ENCODE measurements around the gene KRT83. TPM values are rescaled to one million over a fixed set of nuclear protein-coding genes. Genes with fewer than 3 reads are reported as not detected.

The KRT83 gene
- total RNA-seq, 4 donors from 2014 or later: 0.22 to 0.46 (median 0.40) TPM; not detected in 1

GRCh38 chr12:52280319-52280795 lies 40.8 kb downstream of the KRT83 start:
- peak in 1 of 2 donors; percentile 68 for TF ChIP-seq POLR2A (IDR thresholded peaks at IDR 0.05)
- no peak for TF ChIP-seq CTCF (IDR thresholded peaks at IDR 0.05)
- intact Hi-C loops (cut with DNase I): no loop called here

GRCh38 chr12:52279422-52280318 lies 41.5 kb downstream of the KRT83 start:
- H3K27me3 ChIP-seq: no peaks in the 10 kb centered on the region
- no peak overlapping the region for H3K4me3 ChIP-seq (replicated peaks in 1 of 3)
- TF ChIP-seq POLR2A (IDR thresholded peaks at IDR 0.05) (no peak), CTCF (IDR thresholded peaks at IDR 0.05) (peak in 1 of 6 experiments; percentile 18)
- H3K9me3 ChIP-seq: no peaks in the 10 kb centered on the region
- DNase-seq: peak in 1 of 2 donors; percentile 35
- no peaks in the 10 kb centered on the region for H3K36me3 ChIP-seq
- H3K27ac ChIP-seq: peak overlapping the region; percentile 97 to 99 (median 98)
- intact Hi-C loops (cut with DNase I): no loop called here
- H3K4me1 ChIP-seq: peaks cover 31 to 44% of the 10 kb centered on the region in 2 donors
- WGBS, 2 donors: 86 to 93% methylated on average over 13 to 14 of the region's 14 CpGs

More at GRCh38 chr12:52280319-52280795, 40.8 kb downstream of the KRT83 start:
- Histone ChIP-seq H3K36me3 (no peaks in the 10 kb centered on the region), H3K27me3 (no peaks in the 10 kb centered on the region), H3K27ac (peak overlapping the region; percentile 97 to 99 (median 98)), H3K4me3 (replicated peaks in 1 of 3) (no peak overlapping the region), H3K4me1 (peaks cover 31 to 44% of the 10 kb centered on the region in 2 donors), H3K9me3 (no peaks in the 10 kb centered on the region)
- 19 to 30% methylated on average over 3 of the region's 3 CpGs for WGBS, 2 donors
- peak; percentile 96 for DNase-seq

- peak overlapping the region; percentile 97 to 99 (median 98) for H3K27ac ChIP-seq
- H3K4me3 ChIP-seq (replicated peaks in 1 of 3): no peak overlapping the region
- H3K4me1 ChIP-seq: peaks cover 31 to 44% of the 10 kb centered on the region in 2 donors
- no peaks in the 10 kb centered on the region for H3K27me3 ChIP-seq
- H3K36me3 ChIP-seq: no peaks in the 10 kb centered on the region
- DNase-seq: peak; percentile 84 to 85
- TF ChIP-seq POLR2A (IDR thresholded peaks at IDR 0.05) (peak in 1 of 2 donors; percentile 76), CTCF (IDR thresholded peaks at IDR 0.05) (peak; percentile 60 to 98 (median 94))
- WGBS, 2 donors: 19 to 27% methylated on average over 24 to 32 of the region's 32 CpGs
- intact Hi-C loops (cut with DNase I): no loop called here
- no peaks in the 10 kb centered on the region for H3K9me3 ChIP-seq
These were observed 42.4 kb downstream of the KRT83 start for GRCh38 chr12:52278575-52279421.

- Histone ChIP-seq H3K27me3 (no peaks in the 10 kb centered on the region), H3K27ac (peak overlapping the region in 2 of 3 donors; percentile 34 to 98), H3K9me3 (no peaks in the 10 kb centered on the region), H3K4me1 (peaks cover 31 to 44% of the 10 kb centered on the region in 2 donors), H3K4me3 (replicated peaks in 1 of 3) (no peak overlapping the region), H3K36me3 (no peaks in the 10 kb centered on the region)
- intact Hi-C loops (cut with DNase I): no loop called here
- TF ChIP-seq CTCF (IDR thresholded peaks at IDR 0.05) (no peak), POLR2A (IDR thresholded peaks at IDR 0.05) (peak in 1 of 2 donors; percentile 32)
- DNase-seq: peak; percentile 40 to 83
- 67 to 92% methylated on average over 9 of the region's 9 CpGs for WGBS, 2 donors
These were observed 43.5 kb downstream of the KRT83 start for GRCh38 chr12:52277486-52278245.

All from thyroid gland (tissue), 4 donors.